ENCODE data around the gene RASAL1.

Gene RASAL1

GRCh38 chr12:113061061-113061694 is 74.4 kb downstream of the RASAL1 start:
- DNase-seq (ENCODE audit: low read depth in 2 of 2, low spot score in 1 of 2) = no peak

GRCh38 chr12:113060336-113060960 is 75.1 kb downstream of the RASAL1 start:
- no peak for DNase-seq (ENCODE audit: low read depth in 2 of 2, low spot score in 1 of 2)

- DNase-seq (ENCODE audit: low read depth in 2 of 2, low spot score in 1 of 2) = no peak
These were observed 76.4 kb downstream of the RASAL1 start for GRCh38 chr12:113059071-113059595.

GRCh38 chr12:113058553-113058952 is 77.0 kb downstream of the RASAL1 start:
- no peak for DNase-seq (ENCODE audit: low read depth in 2 of 2, low spot score in 1 of 2)

GRCh38 chr12:113057565-113058485 is 77.7 kb downstream of the RASAL1 start:
- DNase-seq (ENCODE audit: low read depth in 2 of 2, low spot score in 1 of 2) = no peak

GRCh38 chr12:113056631-113057488 is 78.7 kb downstream of the RASAL1 start, which contains the start of gene DTX1:
Gene DTX1 (plus strand): TSS chr12:113056730. CDS start chr12:113058193, 1,463 bp downstream.
- DNase-seq (ENCODE audit: low read depth in 2 of 2, low spot score in 1 of 2) = peak in 1 of 2 donors; percentile 11

- DNase-seq (ENCODE audit: low read depth in 2 of 2, low spot score in 1 of 2) = no peak
These were observed 79.3 kb downstream of the RASAL1 start for GRCh38 chr12:113056381-113056630.

GRCh38 chr12:113055594-113056380 is 79.8 kb downstream of the RASAL1 start:
- DNase-seq (ENCODE audit: low read depth in 2 of 2, low spot score in 1 of 2) = no peak

GRCh38 chr12:113054948-113055486 is 80.5 kb downstream of the RASAL1 start:
- no peak for DNase-seq (ENCODE audit: low read depth in 2 of 2, low spot score in 1 of 2)

GRCh38 chr12:113052326-113052725 is 83.2 kb downstream of the RASAL1 start:
- no peak for DNase-seq (ENCODE audit: low read depth in 2 of 2, low spot score in 1 of 2)

- no peak for DNase-seq (ENCODE audit: low read depth in 2 of 2, low spot score in 1 of 2)
These were observed 83.8 kb downstream of the RASAL1 start for GRCh38 chr12:113051759-113052158.

GRCh38 chr12:113050795-113051194 is 84.8 kb downstream of the RASAL1 start:
- no peak for DNase-seq (ENCODE audit: low read depth in 2 of 2, low spot score in 1 of 2)

- DNase-seq (ENCODE audit: low read depth in 2 of 2, low spot score in 1 of 2) = no peak
These were observed 85.4 kb downstream of the RASAL1 start for GRCh38 chr12:113049976-113050742.

All from stimulated activated CD8-positive, alpha-beta memory T cell treated with anti-CD3 and anti-CD28 coated beads, Interleukin-4, amount 100 ng/mL, for 1 hour (primary cell).